ENCODE measurements around the gene PCGF2. TPM values are rescaled to one million over a fixed set of nuclear protein-coding genes. Genes with fewer than 3 reads are reported as not detected.

The PCGF2 gene
- total and polyA plus RNA-seq, 2 of the 8 experiments (the other 6 are each of a cell fraction or from before 2014, with no cell fraction given), result 42.1 to 93.3 TPM

DNA sequence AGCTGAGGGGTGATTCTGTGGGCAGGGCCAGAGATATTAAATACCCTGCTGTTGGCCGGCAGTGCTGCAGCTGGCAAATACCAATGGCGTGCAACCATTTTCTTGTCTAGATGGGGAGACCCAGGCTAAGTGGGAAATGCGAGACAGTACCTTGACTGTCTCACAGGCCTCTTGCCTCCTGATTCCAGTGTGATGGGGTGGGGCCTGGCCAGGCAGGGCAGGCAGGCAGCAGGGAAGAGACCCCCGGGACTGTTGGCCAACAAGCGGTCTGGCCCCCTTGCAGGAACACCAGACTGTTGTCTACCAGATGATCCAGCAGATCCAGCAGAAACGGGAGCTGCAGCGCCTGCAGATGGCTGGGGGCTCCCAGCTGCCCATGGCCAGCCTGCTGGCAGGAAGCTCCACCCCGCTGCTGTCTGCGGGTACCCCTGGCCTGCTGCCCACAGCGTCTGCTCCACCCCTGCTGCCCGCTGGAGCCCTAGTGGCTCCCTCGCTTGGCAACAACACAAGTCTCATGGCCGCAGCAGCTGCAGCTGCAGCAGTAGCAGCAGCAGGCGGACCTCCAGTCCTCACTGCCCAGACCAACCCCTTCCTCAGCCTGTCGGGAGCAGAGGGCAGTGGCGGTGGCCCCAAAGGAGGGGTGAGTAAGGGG lies 23.7 kb downstream of the PCGF2 start:
- no peak overlapping the region for H3K4me3 ChIP-seq (ENCODE audit: extremely low read depth in 1 of 4, insufficient read depth in 2 of 4, low read depth in 3 of 4, low read length in 4 of 4)

More for the DNA sequence above, 23.7 kb downstream of the PCGF2 start:
- POLR2A ChIA-PET (ENCODE audit: partially characterized antibody), result interaction anchor here (1.0 to 1.1 kb wide), 2 partner anchors 20 to 22 kb away, joined by 3 to 4 read pairs; no protein-coding TSS in a partner anchor
- Histone ChIP-seq H2AFZ (ENCODE audit: low read length) (no peak overlapping the region), H3K9me3 (ENCODE audit: insufficient read depth in 2 of 2, low read depth in 1 of 2, low read length in 1 of 2) (no peaks in the 10 kb centered on the region), H3K56ac (replicated peaks; ENCODE audit: insufficient read length, low read depth, low read length) (no peak overlapping the region), H4K91ac (replicated peaks; ENCODE audit: insufficient read length, low read length) (no peak overlapping the region), H2BK120ac (replicated peaks; ENCODE audit: low read depth, low read length) (no peak overlapping the region), H2BK20ac (ENCODE audit: low read length) (no peak overlapping the region), H4K5ac (ENCODE audit: insufficient read length, low read depth, low read length) (no peak overlapping the region), H3K27ac (ENCODE audit: low read depth, low read length) (no peak overlapping the region), H3K14ac (ENCODE audit: insufficient read length) (no peak overlapping the region), H3K18ac (ENCODE audit: extremely low read depth, low read length) (no peak overlapping the region), H2BK15ac (ENCODE audit: low read length) (no peak overlapping the region), H3K23me2 (ENCODE audit: low read depth, low read length) (no peaks in the 10 kb centered on the region; the same call in 1 of the 2 replicates), H2BK12ac (ENCODE audit: low read depth, low read length) (no peak overlapping the region), H3K79me1 (ENCODE audit: low read depth, low read length) (no peaks in the 10 kb centered on the region), H3K9ac (replicated peaks in 1 of 4; ENCODE audit: extremely low read depth in 1 of 4, low read depth in 3 of 4, low read length in 3 of 4) (no peak overlapping the region), H3K4me2 (ENCODE audit: insufficient read depth in 1 of 2, low read depth in 2 of 2, low read length in 2 of 2) (no peak overlapping the region), H3K79me2 (ENCODE audit: control insufficient read depth in 1 of 2, insufficient read depth in 2 of 2, low read length in 2 of 2) (no peaks in the 10 kb centered on the region), H2AK5ac (ENCODE audit: low read depth, low read length) (no peak overlapping the region), H3K23ac (ENCODE audit: insufficient read length) (no peak overlapping the region), H3K4me1 (replicated peaks in 1 of 4; ENCODE audit: control insufficient read depth in 3 of 4, insufficient read depth in 4 of 4, low read length in 3 of 4) (peaks cover 3 to 10% (median 6%) of the 10 kb centered on the region in 4 experiments), H3K36me3 (ENCODE audit: control insufficient read depth in 2 of 4, insufficient read depth in 4 of 4, low read length in 3 of 4) (no peaks in the 10 kb centered on the region), H3K4ac (replicated peaks; ENCODE audit: insufficient read length, low read depth, low read length) (no peak overlapping the region), H4K8ac (ENCODE audit: extremely low read depth, insufficient read depth, low read length) (no peak overlapping the region), H3K27me3 (replicated peaks in 1 of 4; ENCODE audit: control insufficient read depth in 3 of 4, extremely low read depth in 1 of 4, insufficient read depth in 3 of 4, low read length in 3 of 4) (peaks cover 0 to 26% (median 13%) of the 10 kb centered on the region in 4 experiments; a peak in 6 of 7 replicates), H2BK5ac (ENCODE audit: low read depth, low read length) (no peak overlapping the region), H4K20me1 (replicated peaks in 1 of 2; ENCODE audit: control insufficient read depth in 1 of 2, insufficient read depth in 2 of 2, low read length in 2 of 2) (no peaks in the 10 kb centered on the region)
- no peak for DNase-seq (ENCODE audit: low read depth in 1 of 2, low spot score in 2 of 2)
- 96% methylated on average over 16 of the region's 16 CpGs; no CpG with 5 or more reads in 1 of the 2 experiments for WGBS, 2 experiments (ENCODE audit: extremely low coverage in 1 of 2, insufficient coverage in 1 of 2, insufficient read length in 1 of 2, insufficient replicate concordance in 2 of 2, low coverage in 1 of 2, low lambda C conversion rate in 2 of 2, missing lambda C conversion rate in 1 of 2)
- CTCF ChIA-PET (ENCODE audit: partially characterized antibody), result interaction anchor here (1.0 to 3.7 kb wide), 5 partner anchors 11 to 165 kb away, joined by 3 to 17 read pairs (median 12); no protein-coding TSS in a partner anchor
- no peak for FAIRE-seq
- no peak for TF ChIP-seq TBP (IDR thresholded peaks at IDR 0.05; ENCODE audit: low read depth, low read length)
- TF ChIP-seq, protein P1, sequence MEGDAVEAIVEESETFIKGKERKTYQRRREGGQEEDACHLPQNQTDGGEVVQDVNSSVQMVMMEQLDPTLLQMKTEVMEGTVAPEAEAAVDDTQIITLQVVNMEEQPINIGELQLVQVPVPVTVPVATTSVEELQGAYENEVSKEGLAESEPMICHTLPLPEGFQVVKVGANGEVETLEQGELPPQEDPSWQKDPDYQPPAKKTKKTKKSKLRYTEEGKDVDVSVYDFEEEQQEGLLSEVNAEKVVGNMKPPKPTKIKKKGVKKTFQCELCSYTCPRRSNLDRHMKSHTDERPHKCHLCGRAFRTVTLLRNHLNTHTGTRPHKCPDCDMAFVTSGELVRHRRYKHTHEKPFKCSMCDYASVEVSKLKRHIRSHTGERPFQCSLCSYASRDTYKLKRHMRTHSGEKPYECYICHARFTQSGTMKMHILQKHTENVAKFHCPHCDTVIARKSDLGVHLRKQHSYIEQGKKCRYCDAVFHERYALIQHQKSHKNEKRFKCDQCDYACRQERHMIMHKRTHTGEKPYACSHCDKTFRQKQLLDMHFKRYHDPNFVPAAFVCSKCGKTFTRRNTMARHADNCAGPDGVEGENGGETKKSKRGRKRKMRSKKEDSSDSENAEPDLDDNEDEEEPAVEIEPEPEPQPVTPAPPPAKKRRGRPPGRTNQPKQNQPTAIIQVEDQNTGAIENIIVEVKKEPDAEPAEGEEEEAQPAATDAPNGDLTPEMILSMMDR (IDR thresholded peaks at IDR 0.05; ENCODE audit: control extremely low read depth in 1 of 3, insufficient read depth in 1 of 3, low read depth in 1 of 3, low read length in 3 of 3), result no peak
- no peak for TF ChIP-seq HDAC6 (IDR thresholded peaks at IDR 0.05; ENCODE audit: low read depth, low read length)
- TF ChIP-seq JUN (IDR thresholded peaks at IDR 0.05; ENCODE audit: low read depth, low read length), result no peak
- TF ChIP-seq TCF12 (IDR thresholded peaks at IDR 0.05; ENCODE audit: low read depth, low read length), result no peak
